Upper lobe of right lung (tissue), 1 donor: ENCODE data around the gene TPD52L2. TPM values are rescaled to one million over a fixed set of nuclear protein-coding genes. Genes with fewer than 3 reads are reported as not detected.
"Not testable (repeated sequence)": the region's sequence is repeated elsewhere in the genome, so short reads cannot be mapped to it uniquely, and the experiment has no call there.

ENCODE experiments used
- ATAC-seq: fragments of 200-7000 bp; cut with Tn5 transposase; one replicate; pipeline ENCODE4 v1.9.1; 2020; ENCODE audit warnings: mild to moderate bottlenecking, moderate library complexity
- DNase-seq: peaks from one replicate; pipeline ENCODE4 v3.0.0-alpha.2; 2020
- H3K27ac ChIP-seq: fragments of 200-600 bp; one replicate; pipeline ENCODE4 v1.8.0; 2022
- H3K27me3 ChIP-seq: fragments of 200-600 bp; one replicate; pipeline ENCODE4 v1.8.0; 2022; ENCODE audit warnings: mild to moderate bottlenecking
- H3K36me3 ChIP-seq: fragments of 200-600 bp; one replicate; pipeline ENCODE4 v1.8.0; 2022
- H3K4me1 ChIP-seq: fragments of 200-600 bp; one replicate; pipeline ENCODE4 v1.8.0; 2022
- H3K4me3 ChIP-seq: fragments of 200-600 bp; one replicate; pipeline ENCODE4 v1.8.0; 2022; ENCODE audit warnings: mild to moderate bottlenecking
- H3K9me3 ChIP-seq: fragments of 200-600 bp; one replicate; pipeline ENCODE4 v1.8.0; 2022
- intact Hi-C: fragments of 100-400 bp; cut with DNase I; formaldehyde crosslinking; loops from one replicate; pipeline ENCODE4 v1.11.0; 2022
- total RNA-seq: library from RNA; stranded (reverse); fragmentation: NEBNext Ultra II Directional; extraction: Animal tissue kit (Norgen Biotek cat#: 25700); gene quantifications from one replicate; pipeline ENCODE4 v1.2.1, GENCODE V29; 2021
- TF ChIP-seq, protein P1 (sequence below): fragments of 200-600 bp; IDR thresholded peaks from one replicate; pipeline ENCODE4 v1.8.0; 2022; ENCODE audit warnings: antibody characterized with exemption
- donor health status: DM: no; HTN: yes; CAD: no; lungs with severe emphysema.

Gene TPD52L2
- total RNA-seq, 1 donor from 2014 or later = 81.5 TPM

DNA sequence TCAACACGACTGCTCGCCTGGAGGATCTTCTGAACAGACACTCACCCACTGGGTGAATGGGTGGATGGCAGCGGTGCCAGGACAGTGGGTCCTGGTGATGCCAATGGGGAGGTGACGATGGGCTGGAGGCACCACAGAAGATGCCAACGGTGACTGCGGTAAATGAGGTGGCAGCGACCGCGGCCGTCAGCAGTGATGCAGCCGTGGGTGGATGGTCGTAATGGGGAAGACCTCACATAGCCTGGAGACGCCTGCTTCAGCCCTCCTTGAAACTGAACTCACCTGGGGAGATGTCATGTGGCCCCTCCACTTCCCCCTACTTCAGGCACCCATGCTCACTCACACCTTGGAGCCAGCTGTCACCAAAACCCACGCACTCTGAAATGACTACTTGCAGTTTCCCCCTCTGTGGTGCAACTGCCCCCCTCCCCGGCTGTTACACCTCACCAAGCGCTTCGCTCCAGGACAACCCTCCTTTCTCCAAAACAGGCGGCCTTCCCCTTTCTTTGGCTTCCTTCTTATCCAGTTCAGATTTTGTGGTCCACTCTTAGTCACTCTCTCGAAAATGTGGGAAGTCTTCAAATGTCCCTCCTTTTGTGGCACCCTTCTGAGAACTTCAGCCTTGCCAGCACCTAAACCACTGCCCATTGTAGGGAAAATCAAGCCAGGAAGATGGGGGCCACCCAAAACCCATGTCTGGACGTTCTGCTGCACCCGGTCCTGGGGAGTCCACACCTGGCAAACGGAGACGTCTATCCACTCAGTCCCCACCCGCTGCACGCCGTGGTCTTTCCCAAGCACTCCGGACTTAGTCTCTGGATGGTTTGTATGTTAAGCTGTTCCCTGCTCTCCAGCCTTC, 14.2 kb upstream of the TPD52L2 start:
- DNase-seq = no peak
- Histone ChIP-seq H3K4me3 (no peak overlapping the region), H3K9me3 (no peaks in the 10 kb centered on the region), H3K27me3 (peaks cover 5% of the 10 kb centered on the region), H3K4me1 (peaks cover 43% of the 10 kb centered on the region), H3K27ac (no peak overlapping the region), H3K36me3 (no peaks in the 10 kb centered on the region)
- TF ChIP-seq, protein P1, sequence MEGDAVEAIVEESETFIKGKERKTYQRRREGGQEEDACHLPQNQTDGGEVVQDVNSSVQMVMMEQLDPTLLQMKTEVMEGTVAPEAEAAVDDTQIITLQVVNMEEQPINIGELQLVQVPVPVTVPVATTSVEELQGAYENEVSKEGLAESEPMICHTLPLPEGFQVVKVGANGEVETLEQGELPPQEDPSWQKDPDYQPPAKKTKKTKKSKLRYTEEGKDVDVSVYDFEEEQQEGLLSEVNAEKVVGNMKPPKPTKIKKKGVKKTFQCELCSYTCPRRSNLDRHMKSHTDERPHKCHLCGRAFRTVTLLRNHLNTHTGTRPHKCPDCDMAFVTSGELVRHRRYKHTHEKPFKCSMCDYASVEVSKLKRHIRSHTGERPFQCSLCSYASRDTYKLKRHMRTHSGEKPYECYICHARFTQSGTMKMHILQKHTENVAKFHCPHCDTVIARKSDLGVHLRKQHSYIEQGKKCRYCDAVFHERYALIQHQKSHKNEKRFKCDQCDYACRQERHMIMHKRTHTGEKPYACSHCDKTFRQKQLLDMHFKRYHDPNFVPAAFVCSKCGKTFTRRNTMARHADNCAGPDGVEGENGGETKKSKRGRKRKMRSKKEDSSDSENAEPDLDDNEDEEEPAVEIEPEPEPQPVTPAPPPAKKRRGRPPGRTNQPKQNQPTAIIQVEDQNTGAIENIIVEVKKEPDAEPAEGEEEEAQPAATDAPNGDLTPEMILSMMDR = no peak
- ATAC-seq = no peak
- intact Hi-C loops = no loop called here

DNA sequence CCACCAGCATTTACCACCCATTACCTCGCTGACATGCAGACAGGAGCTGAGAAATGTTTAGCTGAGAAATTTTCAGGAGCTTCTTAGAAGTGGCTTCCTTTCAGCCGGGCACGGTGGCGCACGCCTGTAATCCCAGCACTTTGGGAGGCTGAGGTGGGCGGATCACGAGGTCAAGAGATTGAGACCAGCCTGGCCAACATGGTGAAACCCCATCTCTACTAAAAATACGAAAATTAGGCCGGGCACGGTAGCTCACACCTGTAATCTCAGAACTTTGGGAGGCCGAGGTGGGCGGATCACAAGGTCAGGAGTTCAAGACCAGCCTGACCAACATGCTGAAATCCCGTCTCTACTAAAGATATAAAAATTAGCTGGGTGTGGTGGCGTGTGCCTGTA, 13.5 kb upstream of the TPD52L2 start:
- H3K27me3 ChIP-seq, H3K4me3 ChIP-seq, H3K27ac ChIP-seq, intact Hi-C loops, H3K36me3 ChIP-seq, DNase-seq, ATAC-seq, H3K9me3 ChIP-seq: not testable (repeated sequence)
- peaks cover 40% of the 10 kb centered on the region for H3K4me1 ChIP-seq

DNA sequence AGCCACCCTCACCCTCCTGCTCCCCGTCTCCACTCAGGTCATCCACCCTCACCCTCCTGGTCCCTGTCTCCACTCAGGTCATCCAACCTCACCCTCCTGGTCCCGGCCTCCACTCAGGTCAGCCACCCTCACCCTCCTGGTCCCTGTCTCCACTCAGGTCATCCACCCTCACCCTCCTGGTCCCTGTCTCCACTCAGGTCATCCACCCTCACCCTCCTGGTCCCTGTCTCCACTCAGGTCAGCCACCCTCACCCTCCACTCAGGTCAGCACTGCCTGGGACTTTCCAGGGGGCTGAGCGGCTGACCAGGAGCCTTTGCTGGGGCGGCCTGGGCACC, 11.4 kb upstream of the TPD52L2 start:
- H3K4me1 ChIP-seq = peaks cover 47% of the 10 kb centered on the region

DNA sequence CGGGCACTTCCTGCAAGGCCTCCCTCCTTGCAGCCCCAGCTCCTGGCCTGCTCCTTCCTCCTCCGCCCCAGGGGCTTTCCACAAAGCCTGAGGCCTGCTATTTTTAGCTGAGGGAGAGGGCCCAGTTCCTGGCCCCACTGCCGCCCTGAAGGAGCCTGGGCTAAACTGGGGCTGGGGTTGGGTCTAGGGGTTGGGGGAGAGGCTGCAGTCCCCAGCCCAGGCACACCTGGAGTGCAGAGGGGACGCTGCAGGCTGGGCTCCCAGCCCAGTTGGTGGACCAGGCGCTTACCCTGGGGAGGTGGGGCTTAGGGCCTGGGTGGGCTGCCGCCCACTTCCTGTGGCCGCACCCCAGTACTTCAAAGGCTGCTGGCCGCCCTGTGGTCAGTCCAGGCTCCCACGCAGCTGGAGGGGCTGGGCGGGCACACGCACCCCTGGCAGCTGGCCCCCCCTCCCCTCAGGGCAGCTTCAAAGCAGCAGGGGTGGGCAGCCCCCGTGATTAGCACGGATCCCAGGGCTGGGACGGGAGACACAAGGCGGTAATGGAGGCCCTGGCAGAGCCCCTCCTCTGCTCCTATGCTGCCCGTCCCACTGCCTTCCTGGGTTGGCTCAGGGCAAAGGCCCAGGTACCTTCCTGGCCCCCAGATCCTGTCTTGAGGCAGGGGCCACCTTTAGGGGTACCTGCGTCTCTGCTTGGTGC, 10.9 kb upstream of the TPD52L2 start:
- Histone ChIP-seq H3K27me3 (no peaks in the 10 kb centered on the region), H3K4me3 (peak overlapping the region; percentile 26), H3K9me3 (no peaks in the 10 kb centered on the region), H3K27ac (peak overlapping the region; percentile 84), H3K4me1 (peaks cover 53% of the 10 kb centered on the region), H3K36me3 (no peaks in the 10 kb centered on the region)
- DNase-seq = no peak
- intact Hi-C loops = no loop called here
- peak; percentile 46 for ATAC-seq
- TF ChIP-seq, protein P1 = no peak

More for the DNA sequence above, 11.4 kb upstream of the TPD52L2 start:
- H3K4me3 ChIP-seq, ATAC-seq, H3K27me3 ChIP-seq, DNase-seq, H3K36me3 ChIP-seq, intact Hi-C loops, H3K9me3 ChIP-seq: not testable (repeated sequence)
- H3K27ac ChIP-seq = peak overlapping the region; percentile 84

DNA sequence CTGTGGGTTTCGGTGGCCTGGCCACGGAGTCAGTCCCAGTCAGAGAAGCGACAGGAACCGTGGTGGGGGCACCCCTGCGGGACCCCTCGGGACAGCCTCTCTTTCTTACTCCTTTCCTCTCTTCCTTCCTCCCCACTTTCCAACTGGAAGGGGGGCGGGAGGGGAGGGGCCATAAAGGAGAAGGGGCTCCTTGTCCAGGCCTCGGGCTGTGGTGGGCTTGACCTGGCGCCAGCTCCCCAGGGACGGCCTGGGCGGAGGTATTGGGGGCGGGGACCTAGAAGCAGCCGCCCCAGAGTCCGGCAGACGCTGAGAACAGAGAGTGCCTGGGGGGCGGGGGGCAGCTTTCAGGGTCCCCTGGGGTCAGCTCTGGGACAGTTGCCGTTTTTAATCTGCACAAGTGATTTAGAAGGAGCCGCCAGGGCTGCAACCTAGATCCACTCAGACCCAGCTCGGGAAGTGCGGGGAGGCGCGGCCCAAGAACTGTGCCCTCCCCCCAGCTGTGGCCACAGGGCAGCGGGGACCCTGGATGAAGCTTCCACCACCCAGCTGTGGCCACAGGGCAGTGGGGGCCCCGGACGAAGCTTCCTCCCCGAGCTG, 10.2 kb upstream of the TPD52L2 start:
- TF ChIP-seq, protein P1 = no peak
- peaks cover 55% of the 10 kb centered on the region for H3K4me1 ChIP-seq
- DNase-seq (no peak), ATAC-seq (peak; percentile 5)
- H3K27me3 ChIP-seq = no peaks in the 10 kb centered on the region
- H3K27ac ChIP-seq = peak overlapping the region; percentile 84
- H3K9me3 ChIP-seq = no peaks in the 10 kb centered on the region
- H3K4me3 ChIP-seq = peak overlapping the region; percentile 26
- intact Hi-C loops = no loop called here
- H3K36me3 ChIP-seq = no peaks in the 10 kb centered on the region

DNA sequence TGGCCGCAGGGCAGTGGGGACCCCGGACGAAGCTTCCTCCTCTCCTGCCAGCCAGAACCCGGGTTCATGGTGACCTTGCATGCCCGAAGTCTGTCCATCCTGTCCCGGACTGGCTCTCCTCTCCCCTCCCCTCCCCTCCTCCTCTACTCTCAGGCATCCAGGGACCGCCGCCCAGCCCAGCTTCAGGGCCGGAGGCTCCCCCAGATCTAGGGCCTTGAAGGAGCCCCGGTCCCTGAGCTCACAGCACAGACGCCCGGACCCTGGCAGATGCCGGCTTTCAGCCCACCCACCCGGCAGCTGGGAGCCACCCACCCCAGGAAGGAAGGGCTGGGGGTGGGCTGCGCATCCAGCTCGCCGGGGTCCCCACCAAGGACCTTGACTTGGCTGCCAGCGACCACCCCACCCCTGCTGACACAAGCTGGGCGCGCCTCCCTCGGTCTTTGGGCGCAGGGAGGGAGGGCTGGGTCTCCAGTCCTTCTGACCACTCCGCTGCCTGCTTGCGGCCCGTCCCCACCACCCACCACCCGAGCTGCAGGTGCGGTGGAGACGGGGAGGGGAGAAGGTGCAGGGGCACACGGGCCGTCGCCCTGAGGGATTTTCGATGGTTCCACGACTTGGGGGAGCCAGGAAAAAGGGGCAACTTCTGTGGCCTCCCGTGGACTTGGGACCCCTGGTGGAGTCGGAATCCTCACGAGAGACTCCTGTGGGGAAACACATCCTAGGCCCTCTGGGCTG, 9.5 kb upstream of the TPD52L2 start:
- Histone ChIP-seq H3K27me3 (no peaks in the 10 kb centered on the region), H3K36me3 (no peaks in the 10 kb centered on the region), H3K4me1 (peaks cover 55% of the 10 kb centered on the region), H3K9me3 (no peaks in the 10 kb centered on the region), H3K27ac (peak overlapping the region; percentile 84), H3K4me3 (peak overlapping the region; percentile 26)
- ATAC-seq (peak; percentile 1), DNase-seq (no peak)
- TF ChIP-seq, protein P1 = no peak
- intact Hi-C loops = no loop called here
